Tibial nerve (tissue), 4 donors: ENCODE measurements around the gene SERINC3.

Experiments
- CTCF ChIP-seq, 5 experiments: fragments of 200-600 bp in 3 of 5; fragments of 450-650 bp in 2 of 5; sonication (generic) in 3 of 5; IDR thresholded peaks; one replicate each; pipeline ENCODE4 v1.5.1; 2016 to 2019; ENCODE audit warnings: antibody characterized with exemption in 5 of 5, mild to moderate bottlenecking in 3 of 5, moderate library complexity in 2 of 5
- EP300 ChIP-seq, 2 donors: sonication (generic); formaldehyde crosslinking; IDR thresholded peaks; one replicate each; pipeline ENCODE4 v1.6.1; 2017; ENCODE audit warnings: antibody characterized with exemption in 2 of 2, mild to moderate bottlenecking in 1 of 2

DNA sequence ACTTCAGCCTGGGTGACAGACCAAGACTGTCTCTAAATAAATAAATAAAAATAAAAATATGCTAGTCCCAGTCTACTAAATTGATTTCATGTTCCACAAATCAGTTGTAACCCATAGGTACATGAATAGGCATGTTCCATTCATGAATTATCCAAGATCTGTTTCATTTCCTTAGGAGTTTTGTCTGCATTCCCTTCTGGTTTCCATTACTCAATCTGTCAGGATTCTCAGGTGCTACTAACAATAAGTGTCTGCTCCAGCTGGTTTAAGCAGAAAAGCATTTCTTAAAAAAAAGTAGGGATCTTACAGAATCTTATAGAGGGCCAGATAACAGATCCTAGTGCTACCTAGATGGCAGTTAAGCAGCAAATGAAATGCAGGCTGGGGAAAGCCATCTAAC, 44.9 kb upstream of the SERINC3 start:
- TF ChIP-seq EP300 (IDR thresholded peaks at IDR 0.05) (no peak), CTCF (IDR thresholded peaks at IDR 0.05) (no peak)
